Endodermal cell (in vitro differentiated cells): Measurements from ENCODE around the gene KCND3. TPM values are rescaled to one million over a fixed set of nuclear protein-coding genes. Genes with fewer than 3 reads are reported as not detected.

Source experiments
- DNase-seq: peaks from one replicate; pipeline ENCODE4 v3.0.0-alpha.2; 2017
- H3K27ac ChIP-seq: 2 replicates; pipeline ENCODE4 v1.5.1; 2013; ENCODE audit warnings: mild to moderate bottlenecking, low read depth, low read length, moderate library complexity
- H3K27me3 ChIP-seq: 2 replicates; pipeline ENCODE4 v1.6.1; 2013; ENCODE audit warnings: mild to moderate bottlenecking, low read length, moderate library complexity; ENCODE audit not compliant: insufficient read depth, control insufficient read depth, poor library complexity, severe bottlenecking
- H3K36me3 ChIP-seq: 2 replicates; pipeline ENCODE4 v1.7.0; 2013; ENCODE audit warnings: mild to moderate bottlenecking, low read length, moderate library complexity; ENCODE audit not compliant: control insufficient read depth, insufficient read depth
- H3K4me1 ChIP-seq: one replicate; pipeline ENCODE4 v1.7.0; 2013; ENCODE audit warnings: low read length; ENCODE audit not compliant: control insufficient read depth, insufficient read depth
- H3K4me3 ChIP-seq: 2 replicates; pipeline ENCODE4 v1.5.1; 2013; ENCODE audit warnings: mild to moderate bottlenecking, low read length, moderate library complexity
- H3K9ac ChIP-seq: 2 replicates; pipeline ENCODE4 v1.6.1; 2013; ENCODE audit warnings: mild to moderate bottlenecking, low read length, moderate library complexity; ENCODE audit not compliant: poor library complexity, severe bottlenecking; ENCODE audit errors: extremely low read depth
- H3K9me3 ChIP-seq: 2 replicates; pipeline ENCODE4 v1.6.1; 2013; ENCODE audit warnings: mild to moderate bottlenecking, low read length, moderate library complexity; ENCODE audit not compliant: control insufficient read depth
- H3K27ac Mint-ChIP-seq: 2 replicates; pipeline ENCODE4 v1.8.0; 2020; ENCODE audit warnings: mixed read lengths
- H3K27me3 Mint-ChIP-seq: 2 replicates; pipeline ENCODE4 v1.8.0; 2021; ENCODE audit warnings: mild to moderate bottlenecking, mixed read lengths; ENCODE audit not compliant: insufficient read depth
- H3K36me3 Mint-ChIP-seq: 2 replicates; pipeline ENCODE4 v1.8.0; 2020; ENCODE audit warnings: low read depth, mixed read lengths
- H3K4me1 Mint-ChIP-seq: 2 replicates; pipeline ENCODE4 v1.8.0; 2020; ENCODE audit warnings: mixed read lengths
- H3K4me3 Mint-ChIP-seq: 2 replicates; pipeline ENCODE4 v1.8.0; 2020; ENCODE audit warnings: mild to moderate bottlenecking, moderate library complexity, mixed read lengths
- H3K9me3 Mint-ChIP-seq: 2 replicates; pipeline ENCODE4 v1.8.0; 2020; ENCODE audit warnings: mild to moderate bottlenecking, mixed read lengths
- CTCF ChIP-seq: fragments of 200-600 bp; sonication (generic); conservative IDR thresholded peaks from 2 replicates; pipeline ENCODE4 v1.5.0; 2021; ENCODE audit warnings: antibody characterized with exemption, mild to moderate bottlenecking
- WGBS, 2 experiments: methylation state at CpG; one replicate each; pipeline versions ENCODE4 v1.1.5 to v1.1.7; 2013; ENCODE audit warnings: missing lambda C conversion rate in 2 of 2, mixed read lengths in 1 of 2; ENCODE audit not compliant: insufficient coverage in 1 of 2, insufficient read length in 1 of 2; 5-methylcytosine and 5-hydroxymethylcytosine counted together
- total RNA-seq, 2 donors: library from RNA; stranded (reverse); fragmentation: NEBNext Ultra II Directional in 1 of 2; extraction: Animal tissue kit (Norgen Biotek cat#: 25700) in 1 of 2; gene quantifications; 2 replicates in 1 of 2; 3 replicates in 1 of 2; pipeline ENCODE4 v1.2.1, GENCODE V29; 2021

Gene KCND3
- total RNA-seq, 2 donors from 2014 or later = 0.13 TPM; not detected in 1

- Histone ChIP-seq H3K9me3 (no peaks in the 10 kb centered on the region), H3K27me3 (peaks cover 10% of the 10 kb centered on the region), H3K4me3 (no peak overlapping the region), H3K27ac (no peak overlapping the region), H3K36me3 (no peaks in the 10 kb centered on the region), H3K4me1 (peaks cover 21% of the 10 kb centered on the region), H3K9ac (no peak overlapping the region)
- 93 to 96% methylated on average over 7 to 8 of the region's 8 CpGs for WGBS, 2 experiments
- Mint-ChIP-seq H3K27ac (no peak overlapping the region), H3K36me3 (no peaks in the 10 kb centered on the region), H3K4me1 (peaks cover 28% of the 10 kb centered on the region), H3K4me3 (no peak overlapping the region), H3K27me3 (peaks cover 16% of the 10 kb centered on the region), H3K9me3 (no peaks in the 10 kb centered on the region)
- TF ChIP-seq CTCF = no peak
- no peak for DNase-seq
Observed at GRCh38 chr1:111884772-111885443, 104.6 kb downstream of the KCND3 start.

GRCh38 chr1:111882986-111883560 is 106.4 kb downstream of the KCND3 start:
- H3K4me3 Mint-ChIP-seq = no peak overlapping the region
- no peak overlapping the region for H3K9ac ChIP-seq
- peaks cover 17% of the 10 kb centered on the region for H3K4me1 ChIP-seq
- H3K36me3 Mint-ChIP-seq = no peaks in the 10 kb centered on the region
- H3K4me3 ChIP-seq = no peak overlapping the region
- no peak for TF ChIP-seq CTCF
- 93 to 94% methylated on average over 9 to 10 of the region's 10 CpGs for WGBS, 2 experiments
- H3K36me3 ChIP-seq = no peaks in the 10 kb centered on the region
- peaks cover 27% of the 10 kb centered on the region for H3K4me1 Mint-ChIP-seq
- no peak for DNase-seq
- H3K27me3 Mint-ChIP-seq = peaks cover 16% of the 10 kb centered on the region
- no peaks in the 10 kb centered on the region for H3K9me3 Mint-ChIP-seq
- H3K27ac Mint-ChIP-seq = no peak overlapping the region
- H3K9me3 ChIP-seq = no peaks in the 10 kb centered on the region
- H3K27ac ChIP-seq = no peak overlapping the region
- peaks cover 9% of the 10 kb centered on the region for H3K27me3 ChIP-seq

- Histone ChIP-seq H3K27me3 (peaks cover 9% of the 10 kb centered on the region), H3K27ac (no peak overlapping the region), H3K36me3 (no peaks in the 10 kb centered on the region), H3K4me1 (peaks cover 14% of the 10 kb centered on the region), H3K4me3 (no peak overlapping the region), H3K9me3 (no peaks in the 10 kb centered on the region), H3K9ac (no peak overlapping the region)
- H3K36me3 Mint-ChIP-seq = no peaks in the 10 kb centered on the region
- no peaks in the 10 kb centered on the region for H3K9me3 Mint-ChIP-seq
- peaks cover 16% of the 10 kb centered on the region for H3K27me3 Mint-ChIP-seq
- no peak overlapping the region for H3K4me3 Mint-ChIP-seq
- DNase-seq = no peak
- H3K27ac Mint-ChIP-seq = no peak overlapping the region
- WGBS, 2 experiments = 86% methylated on average over 5 of the region's 6 CpGs; no CpG with 5 or more reads in 1 of the 2 experiments
- TF ChIP-seq CTCF = no peak
- peaks cover 23% of the 10 kb centered on the region for H3K4me1 Mint-ChIP-seq
Observed at GRCh38 chr1:111882559-111882958, 106.9 kb downstream of the KCND3 start.
